ENCODE data around the gene XRCC5. TPM values are rescaled to one million over a fixed set of nuclear protein-coding genes. Genes with fewer than 3 reads are reported as not detected.

Gene XRCC5
- total and polyA plus RNA-seq, 2 donors (not counting 1 experiment from before 2014, with no cell fraction given): 152 to 278 TPM

DNA sequence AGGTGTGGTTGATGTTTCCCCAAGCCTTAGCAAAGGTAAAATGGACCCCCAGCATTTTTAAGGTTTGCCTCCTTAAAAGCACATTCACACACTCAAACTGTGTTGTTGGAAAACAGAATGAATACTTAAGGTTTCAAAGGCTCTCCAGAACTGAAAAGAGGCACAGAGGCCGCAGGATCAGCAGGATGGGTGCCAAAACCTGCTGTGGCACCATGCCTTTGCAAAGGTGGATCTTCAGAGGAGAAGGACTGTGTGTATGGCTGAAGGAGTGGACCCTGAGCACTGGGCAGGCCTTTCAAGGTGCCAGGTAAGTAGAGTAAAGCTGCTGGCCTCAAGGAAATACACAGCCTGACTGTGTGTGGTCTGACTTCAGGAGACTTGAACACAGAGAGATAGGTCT lies 127.3 kb downstream of the XRCC5 start:
- H3K36me3 ChIP-seq (ENCODE audit: control insufficient read depth, insufficient read depth, low read length): no peaks in the 10 kb centered on the region
- no peak overlapping the region for H3K4me3 ChIP-seq (replicated peaks in 1 of 4; ENCODE audit: control extremely low read depth in 1 of 4, insufficient read depth in 1 of 4, low read depth in 3 of 4, low read length in 4 of 4)
- no peak overlapping the region for H3K9ac ChIP-seq (ENCODE audit: insufficient read depth, low read length)
- no peaks in the 10 kb centered on the region for H3K79me2 ChIP-seq (ENCODE audit: control insufficient read depth, insufficient read depth, low read length)
- no peaks in the 10 kb centered on the region for H3K27me3 ChIP-seq (ENCODE audit: control insufficient read depth, insufficient read depth, low read length)
- H2AFZ ChIP-seq (ENCODE audit: low read length): no peak overlapping the region
- H3K9me3 ChIP-seq (ENCODE audit: control insufficient read depth, insufficient read depth, low read depth, low read length): no peaks in the 10 kb centered on the region
- no peak overlapping the region for H3K27ac ChIP-seq (ENCODE audit: insufficient read depth, low read length)
- no peak overlapping the region for H3K4me2 ChIP-seq (ENCODE audit: extremely low read depth, insufficient read depth, low read length)
- DNase-seq (ENCODE audit: low read depth in 2 of 2): no peak
- no peaks in the 10 kb centered on the region for H4K20me1 ChIP-seq (ENCODE audit: control insufficient read depth, extremely low read depth, insufficient read depth, low read length)
- no peaks in the 10 kb centered on the region for H3K4me1 ChIP-seq (ENCODE audit: control insufficient read depth, extremely low read depth, insufficient read depth, low read length)
- TF ChIP-seq EZH2 (IDR thresholded peaks at IDR 0.05; ENCODE audit: low read length, missing control alignments): no peak
- TF ChIP-seq, protein P1, sequence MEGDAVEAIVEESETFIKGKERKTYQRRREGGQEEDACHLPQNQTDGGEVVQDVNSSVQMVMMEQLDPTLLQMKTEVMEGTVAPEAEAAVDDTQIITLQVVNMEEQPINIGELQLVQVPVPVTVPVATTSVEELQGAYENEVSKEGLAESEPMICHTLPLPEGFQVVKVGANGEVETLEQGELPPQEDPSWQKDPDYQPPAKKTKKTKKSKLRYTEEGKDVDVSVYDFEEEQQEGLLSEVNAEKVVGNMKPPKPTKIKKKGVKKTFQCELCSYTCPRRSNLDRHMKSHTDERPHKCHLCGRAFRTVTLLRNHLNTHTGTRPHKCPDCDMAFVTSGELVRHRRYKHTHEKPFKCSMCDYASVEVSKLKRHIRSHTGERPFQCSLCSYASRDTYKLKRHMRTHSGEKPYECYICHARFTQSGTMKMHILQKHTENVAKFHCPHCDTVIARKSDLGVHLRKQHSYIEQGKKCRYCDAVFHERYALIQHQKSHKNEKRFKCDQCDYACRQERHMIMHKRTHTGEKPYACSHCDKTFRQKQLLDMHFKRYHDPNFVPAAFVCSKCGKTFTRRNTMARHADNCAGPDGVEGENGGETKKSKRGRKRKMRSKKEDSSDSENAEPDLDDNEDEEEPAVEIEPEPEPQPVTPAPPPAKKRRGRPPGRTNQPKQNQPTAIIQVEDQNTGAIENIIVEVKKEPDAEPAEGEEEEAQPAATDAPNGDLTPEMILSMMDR (conservative IDR thresholded peaks at IDR 0.05 in 1 of 2, IDR thresholded peaks at IDR 0.05 in 1 of 2; ENCODE audit: low read depth in 1 of 2, low read length in 2 of 2): no peak

DNA sequence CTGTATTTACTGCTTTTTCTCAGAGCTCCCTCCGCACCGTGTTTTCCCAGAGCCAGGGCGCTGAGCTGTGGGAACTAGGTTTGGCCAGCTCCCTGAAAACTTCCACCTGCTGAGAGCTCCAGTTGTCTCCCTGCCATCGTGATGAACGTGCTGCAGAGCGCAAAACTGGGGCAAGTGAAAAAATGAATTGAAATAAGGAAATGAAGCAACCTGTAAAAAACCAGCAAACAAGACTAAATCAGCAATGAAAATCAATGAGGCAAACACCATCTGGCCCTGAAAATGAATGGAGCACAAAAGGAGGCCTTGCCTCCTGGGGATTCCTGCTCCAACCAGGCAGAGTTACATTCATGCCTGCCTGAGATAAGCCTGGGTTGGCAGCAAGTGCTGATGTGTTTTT lies 133.2 kb downstream of the XRCC5 start:
- Histone ChIP-seq H2AFZ (ENCODE audit: low read length) (no peak overlapping the region), H3K36me3 (ENCODE audit: control insufficient read depth, insufficient read depth, low read length) (no peaks in the 10 kb centered on the region), H3K9ac (ENCODE audit: insufficient read depth, low read length) (no peak overlapping the region), H3K9me3 (ENCODE audit: control insufficient read depth, insufficient read depth, low read depth, low read length) (no peaks in the 10 kb centered on the region), H3K79me2 (ENCODE audit: control insufficient read depth, insufficient read depth, low read length) (no peaks in the 10 kb centered on the region), H3K27ac (ENCODE audit: insufficient read depth, low read length) (no peak overlapping the region), H4K20me1 (ENCODE audit: control insufficient read depth, extremely low read depth, insufficient read depth, low read length) (no peaks in the 10 kb centered on the region), H3K27me3 (ENCODE audit: control insufficient read depth, insufficient read depth, low read length) (no peaks in the 10 kb centered on the region), H3K4me3 (replicated peaks in 1 of 4; ENCODE audit: control extremely low read depth in 1 of 4, insufficient read depth in 1 of 4, low read depth in 3 of 4, low read length in 4 of 4) (no peak overlapping the region), H3K4me2 (ENCODE audit: extremely low read depth, insufficient read depth, low read length) (no peak overlapping the region), H3K4me1 (ENCODE audit: control insufficient read depth, extremely low read depth, insufficient read depth, low read length) (no peaks in the 10 kb centered on the region)
- DNase-seq (ENCODE audit: low read depth in 2 of 2): no peak
- TF ChIP-seq, protein P1 (conservative IDR thresholded peaks at IDR 0.05 in 1 of 2, IDR thresholded peaks at IDR 0.05 in 1 of 2; ENCODE audit: low read depth in 1 of 2, low read length in 2 of 2): no peak
- TF ChIP-seq EZH2 (IDR thresholded peaks at IDR 0.05; ENCODE audit: low read length, missing control alignments): no peak

DNA sequence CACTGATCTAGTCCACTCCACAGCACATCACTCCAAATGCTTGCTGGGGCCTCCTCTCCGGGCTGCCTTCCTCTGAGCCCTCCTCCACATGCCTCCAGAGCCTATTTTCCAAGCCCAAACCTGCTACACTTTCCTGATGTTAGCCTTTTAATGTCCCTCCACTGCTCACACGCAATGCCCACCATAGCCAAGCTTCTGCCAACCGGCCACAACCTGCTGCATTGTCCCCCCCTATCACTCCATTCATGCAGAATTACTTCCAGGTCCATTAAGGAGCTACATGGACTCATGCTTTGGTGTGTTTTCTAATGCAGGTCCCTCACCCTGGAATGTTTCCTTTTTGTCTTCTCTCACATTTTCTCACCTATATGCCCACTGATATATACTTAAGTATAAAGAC lies 133.9 kb downstream of the XRCC5 start:
- Histone ChIP-seq H3K27ac (ENCODE audit: insufficient read depth, low read length) (no peak overlapping the region), H2AFZ (ENCODE audit: low read length) (no peak overlapping the region), H3K9ac (ENCODE audit: insufficient read depth, low read length) (no peak overlapping the region), H3K36me3 (ENCODE audit: control insufficient read depth, insufficient read depth, low read length) (no peaks in the 10 kb centered on the region), H4K20me1 (ENCODE audit: control insufficient read depth, extremely low read depth, insufficient read depth, low read length) (no peaks in the 10 kb centered on the region), H3K9me3 (ENCODE audit: control insufficient read depth, insufficient read depth, low read depth, low read length) (no peaks in the 10 kb centered on the region), H3K27me3 (ENCODE audit: control insufficient read depth, insufficient read depth, low read length) (no peaks in the 10 kb centered on the region), H3K4me3 (replicated peaks in 1 of 4; ENCODE audit: control extremely low read depth in 1 of 4, insufficient read depth in 1 of 4, low read depth in 3 of 4, low read length in 4 of 4) (no peak overlapping the region), H3K4me2 (ENCODE audit: extremely low read depth, insufficient read depth, low read length) (no peak overlapping the region), H3K4me1 (ENCODE audit: control insufficient read depth, extremely low read depth, insufficient read depth, low read length) (no peaks in the 10 kb centered on the region), H3K79me2 (ENCODE audit: control insufficient read depth, insufficient read depth, low read length) (no peaks in the 10 kb centered on the region)
- TF ChIP-seq, protein P1 (conservative IDR thresholded peaks at IDR 0.05 in 1 of 2, IDR thresholded peaks at IDR 0.05 in 1 of 2; ENCODE audit: low read depth in 1 of 2, low read length in 2 of 2): no peak
- TF ChIP-seq EZH2 (IDR thresholded peaks at IDR 0.05; ENCODE audit: low read length, missing control alignments): no peak
- no peak for DNase-seq (ENCODE audit: low read depth in 2 of 2)
